Effector CD8-positive, alpha-beta T cell (primary cell): ENCODE results near the gene NTF3.

ENCODE experiments used
- DNase-seq: peaks from one replicate; lab custom pipeline; 2025; lab: John Stamatoyannopoulos, UW

NTF3 gene

DNA sequence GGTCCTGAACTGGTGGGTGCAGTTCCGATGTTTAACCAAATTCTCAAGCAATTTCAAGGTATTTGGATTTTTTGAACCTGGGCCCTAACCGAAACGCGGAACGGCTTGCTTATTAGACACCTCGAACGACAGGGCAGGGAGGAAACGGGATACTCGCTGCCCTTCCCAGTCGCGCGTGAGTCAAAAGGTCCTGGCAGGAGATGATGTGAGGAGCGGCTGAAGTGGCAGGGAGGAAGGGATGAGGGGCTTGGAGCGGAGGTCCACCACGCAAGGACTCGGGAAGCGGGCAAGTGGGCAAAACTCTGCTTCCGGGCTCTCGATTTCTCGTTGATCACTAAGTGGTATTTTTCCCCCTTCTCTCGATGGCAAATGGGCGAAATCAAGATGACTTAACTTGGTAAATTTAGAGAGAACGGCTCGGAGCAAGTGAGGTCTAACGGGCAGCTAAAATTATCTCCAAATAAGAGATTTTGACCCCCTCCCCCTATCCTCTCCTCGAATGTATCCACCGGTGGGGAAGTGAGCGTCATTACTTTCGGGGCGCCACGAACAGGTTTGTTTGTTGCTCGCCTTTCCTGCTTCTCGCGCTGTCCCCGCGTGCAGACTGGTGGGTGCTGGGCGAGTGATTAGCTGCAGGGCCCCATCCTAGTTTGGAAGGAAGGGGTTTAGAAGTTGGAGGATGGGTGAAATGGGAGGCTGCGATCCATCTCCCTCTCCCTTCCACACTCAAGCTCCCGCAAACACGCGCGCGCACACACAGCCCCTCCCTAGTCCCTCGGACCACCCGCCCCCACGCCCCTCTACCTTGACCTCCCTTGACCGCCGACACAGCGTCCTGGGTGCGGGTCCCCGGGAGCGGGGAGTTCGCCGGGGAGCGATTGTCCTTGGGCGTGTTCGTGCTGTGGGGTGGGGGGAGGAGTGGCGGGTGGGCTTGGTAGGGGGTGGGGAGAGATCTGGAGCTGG, 986 bp upstream of the NTF3 start:
- DNase-seq: no peak

DNA sequence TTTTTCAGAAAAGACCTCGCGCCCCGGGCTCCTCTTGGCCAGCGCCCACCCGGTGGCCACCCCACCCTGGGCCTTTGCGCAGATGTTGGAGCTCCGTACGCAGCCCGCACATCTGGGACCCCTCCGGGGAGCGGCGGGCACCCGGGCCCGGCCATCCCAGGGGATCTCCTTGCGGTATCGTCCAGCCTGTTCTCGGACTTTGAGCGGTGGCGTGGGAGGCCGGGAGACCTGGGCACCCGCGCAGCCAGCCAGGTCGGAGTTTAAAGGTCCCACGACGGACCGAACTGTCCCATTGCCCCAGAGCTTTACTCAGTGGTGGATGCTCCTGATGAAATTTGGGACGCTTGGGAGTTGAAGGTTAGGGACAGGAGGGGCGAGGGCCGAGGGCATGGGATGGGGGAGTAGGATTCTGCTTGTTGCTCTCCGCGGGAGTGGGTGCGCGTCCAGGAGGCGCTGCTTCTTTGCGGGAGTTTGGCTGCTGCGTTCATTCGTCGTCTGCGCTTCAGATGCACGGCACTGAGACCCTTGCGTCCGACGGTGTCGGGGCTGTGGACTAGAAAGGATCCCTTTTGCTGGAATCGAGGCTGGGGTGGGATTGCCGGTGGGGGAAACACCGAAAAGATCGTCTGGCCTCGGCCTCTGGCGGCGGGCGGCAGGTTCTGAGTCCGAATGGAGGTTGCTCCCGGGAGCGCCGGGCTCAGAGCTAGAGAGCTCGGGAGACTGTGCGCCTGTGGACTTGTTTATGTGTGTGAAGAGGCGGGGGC, 1.4 kb downstream of the NTF3 start:
- DNase-seq: no peak

DNA sequence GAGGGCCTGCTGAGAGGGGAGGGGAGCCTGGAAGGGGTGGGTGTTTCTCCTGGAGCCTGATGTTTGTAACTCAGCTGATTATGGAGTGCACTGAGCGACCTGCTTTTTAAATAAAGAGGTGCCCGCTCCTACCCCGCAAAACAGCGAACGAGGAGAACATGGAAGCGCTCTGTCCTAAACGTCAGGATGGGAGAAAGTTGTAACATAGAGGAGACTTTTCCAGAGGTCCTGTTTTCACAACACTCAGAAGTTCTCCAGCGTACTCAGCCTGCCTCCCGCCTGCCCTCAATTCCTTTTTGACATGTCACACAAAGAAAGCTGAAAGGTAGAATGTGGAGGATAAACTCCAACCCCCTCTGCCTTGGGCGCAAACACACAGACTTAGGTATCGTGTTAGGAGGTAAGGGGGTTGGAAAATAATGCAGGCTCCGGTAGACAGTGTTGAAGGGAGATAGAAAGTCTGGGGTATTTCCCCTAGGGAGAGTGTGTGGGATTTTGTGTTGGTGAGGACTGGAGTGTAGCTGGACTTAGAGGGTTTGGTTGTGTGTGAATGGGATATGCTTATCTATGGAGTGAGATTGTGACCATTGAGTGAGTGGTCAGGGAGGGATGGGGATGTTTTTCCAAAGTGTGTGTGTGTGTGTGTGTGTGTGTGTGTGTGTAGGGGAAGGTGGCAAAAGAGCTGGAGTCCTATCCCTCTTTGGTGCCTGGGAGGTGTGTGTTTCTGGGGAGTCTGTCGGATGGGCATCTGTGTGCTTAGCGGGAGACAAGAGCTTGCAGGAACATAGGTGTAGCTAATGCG, 2.1 kb downstream of the NTF3 start:
- DNase-seq: no peak

DNA sequence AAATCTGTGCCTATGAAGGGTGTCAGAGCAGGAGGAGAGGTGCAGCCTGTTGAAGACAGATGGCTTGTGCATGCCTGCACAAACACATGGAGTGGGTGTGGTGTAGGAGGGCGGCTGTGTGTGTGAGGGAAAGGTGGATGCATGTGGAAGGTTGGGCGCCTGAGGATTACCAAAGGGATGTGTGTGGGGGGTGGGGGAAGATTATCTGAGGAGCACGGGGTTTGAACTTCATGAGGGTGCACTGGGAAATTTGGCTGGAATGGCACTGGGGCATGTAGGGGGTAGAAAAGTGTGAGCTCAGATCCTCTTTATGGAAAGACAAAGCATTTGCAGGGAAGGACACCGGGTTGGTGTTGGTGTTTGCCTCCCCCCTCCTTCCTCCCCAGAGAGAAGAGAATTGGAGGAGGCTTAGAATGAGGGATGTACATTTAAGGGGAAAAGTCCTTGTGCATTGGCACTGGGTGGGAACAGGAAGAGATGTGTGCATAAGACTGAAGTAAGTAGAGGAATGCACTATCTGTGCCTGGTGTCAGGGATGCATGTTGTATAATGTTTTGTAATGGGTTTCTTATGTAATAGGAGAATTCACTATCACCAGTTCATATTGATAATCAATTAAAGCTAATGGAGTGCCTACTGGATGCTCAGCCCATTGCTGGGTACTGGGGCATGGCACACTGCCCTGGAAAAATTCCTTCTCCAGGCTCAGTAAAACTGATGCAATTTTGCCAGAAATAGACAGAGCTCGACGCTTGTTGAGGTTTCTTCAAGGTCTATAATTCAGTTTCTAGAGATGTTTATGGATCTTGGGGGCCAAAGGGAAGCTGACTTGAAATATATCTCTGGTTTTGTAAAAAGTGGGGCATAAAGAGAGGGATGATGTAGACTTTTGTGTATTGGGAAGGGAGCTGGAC, 3.0 kb downstream of the NTF3 start:
- no peak for DNase-seq

DNA sequence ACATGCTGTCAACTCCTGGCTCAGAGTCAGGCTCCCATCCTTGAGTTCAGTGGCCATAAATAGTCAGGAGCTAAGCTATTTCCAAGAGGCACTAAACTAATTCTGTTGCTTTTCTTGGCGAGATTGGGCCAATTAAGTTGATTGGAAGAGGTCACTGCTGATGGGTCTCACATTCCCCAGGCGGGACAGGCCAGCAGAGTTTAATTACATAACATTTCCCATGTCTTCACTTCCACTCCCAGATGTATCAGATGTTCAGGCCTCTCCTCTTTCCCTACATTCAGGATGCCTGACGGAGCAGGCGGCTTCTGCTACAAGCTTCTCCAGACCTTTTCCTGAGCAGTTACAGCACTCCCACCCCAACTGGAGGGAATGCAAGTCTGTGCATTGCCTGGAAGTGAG, 5.3 kb downstream of the NTF3 start:
- no peak for DNase-seq

DNA sequence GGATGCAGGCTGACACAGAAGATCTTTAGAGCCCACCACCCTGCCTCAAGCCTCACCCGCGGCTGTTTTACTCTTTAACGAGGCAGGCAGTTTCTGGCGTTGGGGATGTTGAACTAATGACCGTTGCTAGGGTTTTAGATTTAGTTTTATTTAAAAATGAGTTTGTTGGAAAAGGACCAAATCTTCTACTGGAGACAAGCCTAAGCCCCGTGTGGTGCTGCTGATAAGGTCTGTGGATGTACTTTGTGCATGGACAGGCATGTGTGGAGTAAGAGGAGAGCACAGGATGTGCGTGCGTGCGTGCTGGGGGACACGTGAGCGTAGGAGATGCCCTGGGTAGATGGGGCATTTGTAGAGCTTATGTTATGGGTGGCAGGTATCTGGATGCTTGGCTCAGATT, 5.7 kb downstream of the NTF3 start:
- DNase-seq: no peak

DNA sequence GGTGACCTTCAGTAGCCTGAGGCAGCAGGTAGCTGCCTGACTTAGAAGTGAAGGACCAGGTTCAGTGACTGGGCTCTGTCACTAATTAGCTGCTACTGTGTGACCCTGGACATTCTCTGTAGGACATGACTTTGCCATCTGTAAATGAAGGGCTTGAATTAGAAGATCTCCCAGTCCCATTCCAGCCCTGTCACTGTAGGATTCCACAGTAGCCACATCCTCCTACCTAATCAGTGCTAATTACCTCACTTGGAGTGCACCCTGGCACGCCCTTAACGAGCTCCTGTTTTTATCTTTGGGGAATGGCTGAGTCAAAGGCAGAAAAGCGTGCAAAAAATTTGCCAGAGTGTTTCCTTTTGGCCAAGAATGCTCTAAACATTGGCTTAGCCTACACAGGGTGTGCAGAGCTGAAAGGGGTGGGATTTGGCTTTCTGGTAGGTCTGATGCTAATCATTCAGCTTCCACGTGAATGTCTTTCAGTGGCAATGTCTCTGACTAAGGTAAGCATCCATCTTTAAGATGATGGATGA, 6.8 kb downstream of the NTF3 start:
- DNase-seq: no peak

DNA sequence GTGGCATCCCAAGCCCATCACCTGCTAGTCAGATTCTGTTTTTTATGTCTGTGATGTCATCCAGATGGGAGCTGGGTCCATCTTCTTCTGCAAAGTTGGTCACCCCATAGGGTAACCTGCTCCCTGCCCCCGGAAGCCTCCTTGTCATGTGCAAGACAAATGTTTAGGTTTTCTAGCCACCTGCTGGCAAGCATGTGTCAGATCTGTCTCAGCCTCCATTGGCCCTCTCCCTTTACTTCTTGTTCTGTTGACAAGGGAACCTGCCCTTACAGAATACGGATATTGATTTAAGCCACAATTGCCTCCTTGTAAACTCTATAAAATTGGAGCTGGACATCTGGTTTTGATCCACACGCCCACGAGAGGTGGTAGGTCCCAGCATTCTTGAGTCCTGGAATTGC, 7.5 kb downstream of the NTF3 start:
- DNase-seq: no peak

DNA sequence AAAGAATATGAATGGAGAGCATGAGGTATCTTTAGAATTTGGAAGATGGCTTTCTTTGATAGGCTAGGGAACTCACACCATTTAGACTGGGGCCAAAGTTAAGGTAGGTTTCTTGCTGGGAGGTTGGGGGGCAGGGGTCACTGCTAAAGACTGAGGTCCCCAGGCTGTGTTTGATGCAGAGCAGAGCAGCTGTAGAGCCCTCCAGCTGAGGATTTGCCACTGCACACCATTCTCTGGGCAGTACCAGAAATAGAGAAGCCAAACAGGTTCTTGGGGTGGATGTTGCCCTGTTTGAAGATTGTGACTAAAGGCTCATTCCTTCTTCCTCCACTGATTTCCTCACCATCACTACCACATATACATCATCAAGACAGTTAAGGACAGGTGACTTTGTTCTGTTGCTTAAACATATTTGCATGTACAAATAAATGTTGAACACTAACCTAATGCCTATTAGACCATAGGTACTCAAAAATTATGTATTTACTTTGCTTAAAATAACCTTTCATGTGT, 7.9 kb downstream of the NTF3 start:
- DNase-seq: no peak

DNA sequence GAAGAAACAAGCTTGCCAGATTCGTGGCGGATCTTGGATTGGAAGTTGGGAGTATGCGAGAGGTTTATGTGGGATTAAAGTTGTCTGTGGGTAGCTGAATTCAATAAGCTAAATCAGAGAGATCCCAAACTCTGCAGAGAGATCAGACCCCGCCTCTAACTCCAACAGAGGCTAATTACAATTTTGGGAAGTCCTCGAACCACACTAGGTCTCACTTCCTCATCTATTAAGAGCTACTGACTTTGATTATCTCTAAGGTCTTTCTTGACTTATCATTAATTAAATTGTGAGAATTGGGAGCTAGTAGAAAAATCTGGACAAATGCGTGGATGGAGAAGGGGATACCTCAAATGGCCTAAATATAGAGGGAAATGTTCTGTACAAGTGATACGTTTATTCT, 9.1 kb downstream of the NTF3 start:
- no peak for DNase-seq

DNA sequence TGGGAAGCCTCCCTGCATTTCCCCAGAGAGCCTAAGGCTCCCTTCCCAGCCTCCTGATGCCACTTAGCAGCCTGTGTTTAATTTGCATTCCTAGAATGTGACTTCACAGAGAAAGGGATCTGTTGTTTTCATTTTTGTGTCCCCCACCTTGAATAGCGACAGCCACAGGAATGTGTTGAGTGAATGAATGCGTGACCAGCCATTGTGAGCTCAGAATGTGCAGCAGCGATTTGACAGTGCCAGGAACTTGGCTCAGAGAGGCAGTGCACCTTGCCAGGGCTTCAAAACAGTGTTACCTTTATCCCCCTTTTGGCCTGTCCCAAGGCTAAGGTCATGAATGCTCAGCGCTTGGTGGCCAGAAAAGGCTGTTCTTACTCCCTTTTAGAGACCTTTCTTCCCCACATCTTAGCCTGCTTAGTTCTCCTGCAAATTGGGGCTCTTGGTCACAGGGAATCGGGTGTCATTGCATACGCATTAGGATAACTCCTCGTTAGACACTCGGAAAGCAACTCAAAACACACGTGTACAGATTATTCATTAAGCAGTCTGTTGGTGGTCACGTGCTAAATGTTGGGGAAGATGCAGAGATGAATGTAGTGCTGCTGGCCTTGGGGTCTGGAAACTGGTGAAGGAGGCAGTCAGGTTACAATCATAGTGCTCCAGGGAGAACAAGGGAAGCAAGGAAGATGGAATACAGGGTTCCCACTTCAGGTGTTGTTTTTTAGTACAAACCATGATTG, 9.8 kb downstream of the NTF3 start:
- no peak for DNase-seq

DNA sequence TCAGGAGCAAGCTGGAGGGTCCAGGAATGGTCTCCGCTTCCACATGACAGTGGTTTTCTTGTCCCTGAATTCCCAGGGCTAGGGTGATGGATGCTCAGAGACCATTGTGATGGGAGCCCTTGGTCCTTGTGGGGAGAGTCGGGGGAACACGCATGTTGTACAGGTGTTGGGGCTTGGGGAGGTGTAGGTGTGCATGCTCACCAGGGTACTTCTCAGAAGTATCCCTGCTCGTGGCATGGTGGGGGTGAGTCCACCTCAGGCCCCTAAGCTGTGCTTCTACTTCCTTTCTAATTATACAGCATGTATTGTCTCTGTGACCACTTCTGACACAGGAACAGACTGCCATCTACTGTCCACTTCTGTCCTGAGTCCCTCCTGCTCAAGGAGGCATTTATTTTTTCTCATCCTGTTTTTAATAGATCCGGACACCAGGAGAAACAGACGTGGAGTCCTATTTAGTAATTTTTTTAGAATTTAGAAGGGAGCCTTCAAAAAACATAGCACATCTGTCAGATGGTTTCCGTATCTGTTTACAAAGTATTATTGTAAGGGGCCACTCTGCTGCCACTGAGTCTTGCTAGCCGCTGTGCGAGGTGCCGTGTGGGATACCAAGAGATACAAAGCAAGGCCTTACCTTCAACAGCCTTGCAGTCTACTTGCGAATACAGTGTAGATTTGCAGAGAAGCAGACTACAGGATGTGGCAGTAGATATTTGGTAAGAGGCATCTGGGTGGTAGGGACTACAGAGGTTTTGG, 10.5 kb downstream of the NTF3 start:
- no peak for DNase-seq

DNA sequence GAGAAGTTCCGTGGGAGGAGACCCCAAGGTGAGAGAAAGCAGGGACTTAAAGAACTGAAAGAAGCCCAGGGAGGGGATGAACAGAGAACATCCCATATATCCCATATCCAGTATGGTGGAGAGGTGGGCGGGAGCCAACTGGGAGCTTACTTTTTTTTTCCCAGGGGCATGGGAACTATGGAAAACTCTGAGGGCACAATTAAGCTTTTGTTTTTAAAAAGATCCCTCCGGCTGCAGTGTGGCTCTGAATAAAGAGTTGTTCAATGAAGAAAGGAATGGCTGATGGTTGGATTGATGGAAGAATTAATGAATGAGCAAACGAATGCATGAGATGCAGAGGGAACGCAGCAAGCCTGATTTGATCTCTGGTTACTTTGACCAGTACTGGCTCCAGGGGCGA, 12.6 kb downstream of the NTF3 start:
- no peak for DNase-seq

DNA sequence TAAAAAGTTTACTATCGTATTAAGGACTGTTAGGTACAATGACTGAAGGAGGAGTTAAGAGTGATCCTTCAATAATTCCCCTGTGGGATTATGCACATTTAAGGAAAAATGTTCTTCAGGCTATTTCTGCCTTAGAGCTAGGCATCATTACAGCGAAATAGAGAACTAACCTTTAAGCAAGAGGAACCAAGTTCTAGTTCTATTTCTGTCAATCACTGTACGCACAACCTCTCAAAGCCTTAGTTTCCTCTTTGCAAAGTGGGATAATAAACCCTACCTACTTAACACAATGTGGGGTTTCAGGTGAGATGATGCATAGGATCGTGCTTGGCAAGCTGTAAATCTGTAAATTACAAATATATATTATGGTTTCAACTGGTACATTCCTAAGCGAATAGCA, 15.4 kb downstream of the NTF3 start:
- DNase-seq: no peak

DNA sequence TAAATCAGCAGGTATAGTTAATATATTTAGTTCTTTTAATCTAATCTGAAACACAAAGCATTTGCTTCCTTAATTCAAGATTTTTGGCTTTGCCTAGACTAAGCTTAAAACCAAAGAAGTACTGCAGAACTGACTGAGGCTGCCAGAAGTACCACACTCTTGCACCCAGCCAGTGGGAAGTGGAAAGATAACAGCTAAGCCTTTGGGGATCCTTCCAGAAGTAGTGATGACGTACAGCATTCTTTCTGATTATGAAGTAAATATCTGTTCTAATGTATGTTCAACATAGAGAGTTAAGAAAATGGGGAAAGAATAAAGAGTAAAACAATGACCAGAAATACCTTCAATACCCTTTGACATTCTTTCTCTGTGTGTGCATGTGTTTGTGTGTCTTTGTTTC, 19.3 kb downstream of the NTF3 start:
- DNase-seq: no peak

DNA sequence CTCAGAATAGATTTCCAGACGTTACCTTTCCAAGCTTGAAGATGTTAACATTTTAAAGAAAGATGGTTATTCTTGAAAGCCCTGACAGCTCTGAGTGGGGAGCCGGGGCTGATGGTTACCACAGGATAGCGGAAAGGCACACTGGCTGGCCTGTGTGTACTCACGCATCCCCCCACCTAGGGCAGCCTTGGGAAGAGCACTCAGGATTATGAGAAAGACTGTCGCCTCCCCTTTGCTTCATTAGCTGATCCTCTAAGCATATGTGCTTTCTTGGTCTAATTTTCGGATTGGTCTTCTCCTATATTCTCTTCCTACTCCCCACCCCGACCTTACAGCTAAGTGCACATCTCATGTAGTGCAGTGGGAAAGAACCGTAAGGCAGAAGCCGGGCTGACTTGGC, 20.7 kb downstream of the NTF3 start:
- no peak for DNase-seq

DNA sequence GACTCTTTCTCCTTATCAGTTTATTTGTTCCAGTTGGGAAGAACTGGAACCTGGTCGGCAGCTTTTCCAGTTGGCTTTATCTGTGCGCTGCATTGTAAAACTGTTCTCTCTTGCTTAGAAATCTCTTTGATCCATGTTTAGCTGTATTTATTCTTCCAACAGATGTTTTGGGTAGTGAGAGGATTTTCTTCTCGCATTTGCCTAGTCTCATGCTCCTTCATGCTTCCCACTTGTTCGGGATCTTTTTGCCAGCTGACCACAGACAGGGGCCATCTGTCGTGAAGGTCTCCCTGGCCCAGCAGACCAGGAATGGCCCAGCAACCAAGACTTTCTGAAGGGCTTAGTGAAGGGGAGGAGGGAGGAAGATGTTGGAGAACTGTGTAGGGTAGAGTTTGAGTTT, 21.6 kb downstream of the NTF3 start:
- DNase-seq: no peak

DNA sequence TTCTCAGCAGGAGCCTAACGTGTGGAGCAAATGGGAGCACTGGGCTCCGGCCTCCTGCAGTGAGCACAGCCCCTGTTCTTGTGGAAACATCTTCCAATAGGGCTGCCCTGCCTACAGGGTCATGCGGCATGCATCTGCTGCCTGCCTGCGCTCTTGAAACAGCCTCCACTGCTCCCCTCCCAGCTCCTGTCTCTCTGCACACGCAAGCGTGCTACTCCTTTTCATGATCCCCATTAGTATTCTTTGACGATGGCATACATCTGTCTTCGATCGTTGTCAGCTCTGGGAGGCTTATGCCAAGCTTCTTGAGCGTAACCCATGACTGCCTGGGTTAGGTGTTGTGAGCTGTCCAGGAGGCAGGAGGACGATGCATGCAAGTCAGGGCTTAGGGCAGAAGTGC, 23.1 kb downstream of the NTF3 start:
- no peak for DNase-seq

DNA sequence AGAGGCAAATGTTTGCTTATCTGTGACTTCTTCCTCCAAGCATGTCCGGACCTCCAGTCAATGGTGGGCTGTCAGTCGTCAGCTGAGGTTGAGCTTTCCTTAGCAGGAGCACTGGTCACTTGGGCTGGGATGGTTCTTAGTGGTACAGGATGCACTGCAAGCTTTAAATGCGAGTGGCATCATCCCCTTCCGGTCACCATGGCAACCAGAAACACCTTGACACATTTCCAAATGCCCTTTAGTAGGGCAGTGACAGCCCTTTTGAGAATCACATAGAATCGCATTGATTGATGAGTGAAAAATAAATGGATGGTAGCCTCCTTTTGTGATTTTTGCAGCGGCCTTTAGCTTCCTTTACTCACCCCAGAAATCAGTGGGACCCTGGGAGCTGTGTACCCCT, 24.1 kb downstream of the NTF3 start:
- DNase-seq: no peak
